Activated naive CD8-positive, alpha-beta T cell treated with anti-CD3 and anti-CD28 coated beads, Interleukin-2, amount 10 ng/mL, durations not matched to agents 7 days and 5 days (primary cell): ENCODE results near the gene IDH3B. TPM values are rescaled to one million over a fixed set of nuclear protein-coding genes. Genes with fewer than 3 reads are reported as not detected.
A peak's percentile ranks its signal among the peaks of the same experiment; 100 is the strongest.
"Not testable (repeated sequence)": the region's sequence is repeated elsewhere in the genome, so short reads cannot be mapped to it uniquely, and the experiment has no call there.

ENCODE experiments used
- ATAC-seq: fragments of 150-1000 bp; cut with Tn5 transposase; one replicate; pipeline ENCODE4 v1.10.0; 2021; ENCODE audit warnings: low read depth, moderate library complexity
- POLR2A ChIA-PET: fragments of 350-600 bp; sonication (Branson Sonifier 250); formaldehyde crosslinking; loops from one replicate; lab custom pipeline; 2021; ENCODE audit warnings: antibody characterized with exemption; lab: Charles Lee
- DNase-seq: peaks from one replicate; pipeline ENCODE4 v3.0.0; 2021
- H3K27ac Mint-ChIP-seq: one replicate; pipeline ENCODE4 v1.8.0; 2022; ENCODE audit warnings: mild to moderate bottlenecking, mixed read lengths
- H3K27me3 Mint-ChIP-seq: one replicate; pipeline ENCODE4 v1.8.0; 2022; ENCODE audit warnings: mild to moderate bottlenecking, moderate library complexity, mixed read lengths
- H3K36me3 Mint-ChIP-seq: one replicate; pipeline ENCODE4 v1.8.0; 2021; ENCODE audit warnings: mild to moderate bottlenecking, mixed read lengths
- H3K4me1 Mint-ChIP-seq: one replicate; pipeline ENCODE4 v1.8.0; 2021; ENCODE audit warnings: mixed read lengths
- H3K4me3 Mint-ChIP-seq: one replicate; pipeline ENCODE4 v1.8.0; 2022; ENCODE audit warnings: mild to moderate bottlenecking, moderate library complexity, mixed read lengths
- H3K9me3 Mint-ChIP-seq: one replicate; pipeline ENCODE4 v1.8.0; 2021; ENCODE audit warnings: mixed read lengths
- total RNA-seq, 2 experiments: library from RNA; stranded (reverse); gene quantifications; one replicate each; pipeline ENCODE4 v1.2.3, GENCODE V29; 2021

IDH3B gene
- total RNA-seq, 2 experiments from 2014 or later, result 95.8 to 96.7 TPM

- POLR2A ChIA-PET, result no interaction called here
- H3K27me3 Mint-ChIP-seq, result peaks cover 29% of the 10 kb centered on the region
- ATAC-seq, result no peak
- no peak overlapping the region for H3K27ac Mint-ChIP-seq
- no peaks in the 10 kb centered on the region for H3K4me1 Mint-ChIP-seq
- no peaks in the 10 kb centered on the region for H3K36me3 Mint-ChIP-seq
- no peak overlapping the region for H3K4me3 Mint-ChIP-seq
- no peak for DNase-seq
- H3K9me3 Mint-ChIP-seq, result no peaks in the 10 kb centered on the region
Measured at GRCh38 chr20:2699775-2700413, 35.9 kb upstream of the IDH3B start.

DNA sequence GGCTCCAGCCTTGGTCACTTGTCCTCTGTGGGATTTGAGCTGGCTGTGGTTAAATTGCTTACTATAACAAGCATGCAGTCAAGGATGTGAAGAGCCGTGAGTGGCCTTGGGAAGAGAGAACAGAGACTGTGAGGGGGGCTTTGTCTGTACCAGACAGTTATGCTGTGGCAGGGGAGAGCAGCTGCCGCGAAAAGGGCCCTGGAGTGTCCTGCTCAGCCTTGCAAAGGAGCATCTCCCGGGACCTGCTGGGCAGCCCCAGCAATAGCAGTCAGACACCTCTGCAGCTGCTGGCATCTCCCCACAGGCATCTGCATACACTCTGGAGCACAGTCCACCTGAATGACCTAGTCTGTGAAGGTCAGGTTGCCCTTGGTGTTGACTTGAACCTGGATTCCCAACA, 34.9 kb upstream of the IDH3B start:
- DNase-seq (no peak), ATAC-seq (no peak)
- POLR2A ChIA-PET, result no interaction called here
- H3K4me3 Mint-ChIP-seq, result no peak overlapping the region
- H3K9me3 Mint-ChIP-seq, result no peaks in the 10 kb centered on the region
- no peaks in the 10 kb centered on the region for H3K36me3 Mint-ChIP-seq
- H3K4me1 Mint-ChIP-seq, result no peaks in the 10 kb centered on the region
- peaks cover 39% of the 10 kb centered on the region for H3K27me3 Mint-ChIP-seq
- no peak overlapping the region for H3K27ac Mint-ChIP-seq

DNA sequence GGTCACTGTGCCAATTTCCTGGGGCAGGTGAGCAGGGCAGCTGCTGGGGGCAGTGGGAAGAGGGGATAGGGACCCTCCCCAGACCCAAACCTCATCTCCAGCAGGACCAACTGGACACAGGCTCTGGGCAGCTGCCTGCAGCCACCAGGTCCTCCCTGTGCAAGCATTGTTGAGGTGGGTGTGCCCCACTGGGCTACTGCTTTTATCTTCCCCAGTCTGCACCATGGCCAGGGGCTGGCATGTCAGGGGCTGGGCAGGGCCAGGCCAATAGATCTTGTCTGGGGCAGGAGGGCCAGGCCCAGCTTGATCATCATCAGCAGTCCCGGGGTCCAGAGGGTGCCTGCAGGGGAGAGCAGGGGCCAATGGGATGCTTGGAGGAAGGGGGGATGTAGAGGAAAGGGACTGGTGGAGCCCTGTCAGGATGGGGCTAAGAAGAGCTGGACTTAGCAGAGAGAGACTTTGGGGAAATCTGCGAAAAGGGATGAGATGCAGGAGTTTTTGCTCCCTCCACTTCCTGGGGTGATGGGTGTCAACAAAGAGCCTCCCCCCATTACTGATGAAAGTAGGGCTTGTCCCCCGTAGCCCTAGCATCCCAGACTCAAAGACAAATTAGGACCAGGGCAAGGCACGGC, 34.3 kb upstream of the IDH3B start:
- peaks cover 40% of the 10 kb centered on the region for H3K27me3 Mint-ChIP-seq
- H3K4me3 Mint-ChIP-seq, result no peak overlapping the region
- DNase-seq, result no peak
- ATAC-seq, result no peak
- H3K36me3 Mint-ChIP-seq, result no peaks in the 10 kb centered on the region
- no peaks in the 10 kb centered on the region for H3K4me1 Mint-ChIP-seq
- POLR2A ChIA-PET, result no interaction called here
- no peak overlapping the region for H3K27ac Mint-ChIP-seq
- H3K9me3 Mint-ChIP-seq, result no peaks in the 10 kb centered on the region

DNA sequence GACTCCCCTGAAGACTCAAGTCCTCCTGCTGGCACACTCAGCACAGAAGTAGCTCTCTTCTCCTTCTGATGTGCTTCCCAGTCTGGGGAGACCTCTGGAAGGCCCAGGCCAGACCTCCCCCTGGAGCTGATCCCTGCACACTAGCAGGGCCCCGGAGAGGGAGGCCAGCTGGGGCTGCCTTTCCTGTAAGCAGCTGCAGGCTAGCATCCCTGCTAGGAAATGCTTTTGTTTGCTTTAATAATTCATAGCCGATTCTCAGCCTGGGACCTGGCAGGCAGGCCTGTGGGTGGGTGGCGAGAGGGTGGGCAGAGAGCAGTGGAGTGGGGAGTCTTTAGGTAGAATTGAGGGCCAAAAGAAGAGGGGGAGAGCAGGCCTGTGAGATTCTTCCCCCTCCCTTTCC, 33.8 kb upstream of the IDH3B start:
- Mint-ChIP-seq H3K4me1 (no peaks in the 10 kb centered on the region), H3K9me3 (no peaks in the 10 kb centered on the region), H3K36me3 (no peaks in the 10 kb centered on the region), H3K27ac (no peak overlapping the region), H3K27me3 (peaks cover 40% of the 10 kb centered on the region), H3K4me3 (no peak overlapping the region)
- POLR2A ChIA-PET, result interaction anchor here (0.5 kb wide), 1 partner anchor 157 kb away, joined by 3 read pairs; no protein-coding TSS in a partner anchor
- DNase-seq, result no peak
- no peak for ATAC-seq

DNA sequence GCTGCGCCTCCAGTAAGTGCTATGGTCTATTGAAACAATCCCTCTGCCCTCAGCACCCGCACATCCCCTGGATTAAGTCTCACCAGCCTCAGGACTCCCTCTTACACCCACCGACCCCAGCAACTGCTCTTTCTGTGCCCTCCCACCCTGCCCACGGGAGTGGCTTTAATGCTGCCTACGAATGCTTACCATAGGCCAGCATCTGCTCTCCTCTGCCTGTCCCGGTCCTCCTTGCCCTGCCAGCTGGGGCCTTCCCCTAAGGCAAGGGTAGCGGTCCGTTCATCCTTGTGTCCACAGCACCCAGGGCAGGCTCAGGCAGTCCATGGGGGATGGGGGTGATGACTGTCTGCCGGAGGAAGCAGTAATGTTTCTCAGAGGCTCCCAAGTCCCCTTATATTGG, 32.6 kb upstream of the IDH3B start:
- H3K27ac Mint-ChIP-seq, result no peak overlapping the region
- ATAC-seq (no peak), DNase-seq (no peak)
- no peaks in the 10 kb centered on the region for H3K36me3 Mint-ChIP-seq
- POLR2A ChIA-PET, result no interaction called here
- H3K4me1 Mint-ChIP-seq, result peaks cover 5% of the 10 kb centered on the region
- no peaks in the 10 kb centered on the region for H3K9me3 Mint-ChIP-seq
- H3K4me3 Mint-ChIP-seq, result no peak overlapping the region
- H3K27me3 Mint-ChIP-seq, result peaks cover 46% of the 10 kb centered on the region

DNA sequence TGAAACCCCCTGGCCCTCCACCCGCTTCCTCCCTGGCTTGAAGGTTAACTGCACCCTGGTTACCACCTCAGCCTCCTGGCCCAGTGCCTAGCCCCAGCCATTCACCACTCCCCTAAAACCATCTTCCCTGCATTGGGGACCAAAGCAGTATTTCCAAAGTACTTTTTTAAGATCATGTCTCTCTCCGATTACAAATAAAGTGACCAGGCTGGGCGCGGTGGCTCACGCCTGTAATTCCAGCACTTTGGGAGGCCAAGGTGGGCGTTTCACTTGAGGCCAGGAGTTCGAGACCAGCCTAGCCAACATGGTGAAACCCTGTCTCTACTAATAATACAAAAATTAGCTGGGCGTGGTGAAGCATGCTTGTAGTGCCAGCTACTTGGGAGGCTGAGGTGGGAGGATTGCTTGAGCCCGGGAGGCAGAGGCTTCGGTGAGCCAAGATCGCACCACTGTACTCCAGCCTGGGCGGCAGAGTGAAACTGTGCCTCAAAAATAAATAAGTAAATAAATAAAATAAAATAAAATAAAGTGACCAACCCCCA, 32.0 kb upstream of the IDH3B start:
- H3K4me3 Mint-ChIP-seq, result peak overlapping the region; percentile 16
- H3K27ac Mint-ChIP-seq, H3K4me1 Mint-ChIP-seq, H3K9me3 Mint-ChIP-seq, H3K36me3 Mint-ChIP-seq, DNase-seq, ATAC-seq, POLR2A ChIA-PET: not testable (repeated sequence)
- H3K27me3 Mint-ChIP-seq, result peaks cover 52% of the 10 kb centered on the region

DNA sequence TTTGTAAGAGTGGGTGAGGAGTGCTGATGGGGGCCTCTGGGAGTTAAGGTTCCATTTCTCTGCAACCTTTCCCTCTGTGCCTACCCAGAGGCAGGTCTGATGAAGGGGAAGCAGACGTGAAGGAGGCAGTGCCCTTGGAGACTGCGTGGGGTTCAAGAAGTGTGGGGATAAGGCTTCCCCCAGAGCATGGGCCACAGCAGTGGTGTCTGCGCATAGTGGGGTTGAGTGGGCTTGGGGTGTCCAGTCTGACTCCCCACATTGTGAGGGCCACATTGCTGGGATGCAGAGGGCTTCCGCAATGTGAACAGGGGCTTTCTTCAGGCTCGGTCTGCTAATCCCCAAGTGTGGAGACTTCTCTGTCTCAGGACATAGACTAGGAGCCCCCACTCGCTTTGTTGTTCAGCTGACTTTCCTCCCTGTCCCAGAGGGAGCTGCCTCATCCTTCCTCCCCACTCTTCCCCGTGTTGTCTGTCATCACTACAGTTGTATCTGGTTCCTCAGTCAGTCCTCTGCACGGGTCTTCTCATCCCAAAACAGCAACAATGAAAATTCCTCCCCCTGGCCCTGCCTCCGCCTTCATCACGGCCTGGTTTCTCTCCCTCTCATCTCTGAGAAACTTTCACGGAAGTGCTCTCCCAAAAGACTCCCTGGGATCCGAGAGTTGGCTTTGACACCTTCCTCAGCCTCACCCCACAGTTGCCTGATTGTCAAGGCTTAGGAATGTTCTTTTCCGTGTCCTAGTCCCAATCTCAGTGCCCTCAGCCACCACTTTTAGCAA, 31.4 kb upstream of the IDH3B start:
- POLR2A ChIA-PET, result no interaction called here
- Mint-ChIP-seq H3K4me3 (no peak overlapping the region), H3K27me3 (peaks cover 54% of the 10 kb centered on the region), H3K9me3 (no peaks in the 10 kb centered on the region), H3K27ac (no peak overlapping the region), H3K4me1 (peaks cover 6% of the 10 kb centered on the region), H3K36me3 (no peaks in the 10 kb centered on the region)
- DNase-seq, result no peak
- no peak for ATAC-seq

DNA sequence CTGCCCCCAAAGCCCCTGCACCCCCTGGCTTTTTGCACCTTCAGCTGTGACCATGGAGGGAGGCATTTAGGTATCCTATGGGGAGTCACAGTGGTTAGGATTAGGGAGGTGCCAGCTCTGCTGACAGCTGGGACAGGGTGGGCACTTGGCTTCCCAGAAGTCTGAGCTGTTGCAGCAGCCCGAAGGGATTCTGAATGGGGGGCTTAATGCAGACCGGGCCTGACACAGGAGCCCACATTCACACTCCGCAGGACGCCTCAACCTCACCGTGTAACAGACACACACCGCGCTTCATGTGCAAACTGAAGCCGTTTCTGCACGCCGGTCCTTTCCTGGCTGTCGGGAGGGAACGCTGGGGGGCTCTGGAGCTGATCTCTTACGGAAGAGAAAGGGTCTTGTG, 30.5 kb upstream of the IDH3B start:
- H3K9me3 Mint-ChIP-seq, result no peaks in the 10 kb centered on the region
- no peak overlapping the region for H3K27ac Mint-ChIP-seq
- no peaks in the 10 kb centered on the region for H3K36me3 Mint-ChIP-seq
- H3K27me3 Mint-ChIP-seq, result peaks cover 59% of the 10 kb centered on the region
- DNase-seq, result no peak
- H3K4me3 Mint-ChIP-seq, result no peak overlapping the region
- H3K4me1 Mint-ChIP-seq, result peaks cover 6% of the 10 kb centered on the region
- ATAC-seq, result no peak
- POLR2A ChIA-PET, result no interaction called here

DNA sequence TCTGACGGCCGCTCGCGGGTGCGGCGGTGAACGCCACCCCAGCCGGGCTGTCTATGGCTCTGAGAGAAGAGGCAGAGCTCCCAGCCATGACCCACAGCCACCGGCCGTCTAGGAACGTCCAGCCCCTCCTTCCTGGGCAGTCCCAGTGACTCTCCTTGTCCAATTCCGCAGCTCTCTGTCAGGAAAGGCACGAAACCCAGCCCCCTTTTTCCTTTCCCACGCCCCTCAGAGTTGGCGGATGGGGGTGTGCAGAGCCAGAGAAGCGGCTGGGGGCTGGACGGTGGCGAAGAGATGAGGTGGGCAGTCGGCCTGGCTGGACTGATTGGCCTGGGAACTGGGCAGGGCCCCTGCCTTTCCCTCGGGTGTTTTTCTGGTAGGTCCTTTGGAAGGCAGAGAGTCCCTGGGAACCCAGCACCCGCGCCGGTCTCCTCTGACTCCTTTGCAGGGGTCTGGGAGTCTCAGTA, 30.0 kb upstream of the IDH3B start:
- Mint-ChIP-seq H3K4me3 (no peak overlapping the region), H3K27me3 (peaks cover 61% of the 10 kb centered on the region), H3K27ac (no peak overlapping the region), H3K36me3 (no peaks in the 10 kb centered on the region), H3K9me3 (no peaks in the 10 kb centered on the region), H3K4me1 (peaks cover 8% of the 10 kb centered on the region)
- ATAC-seq (no peak), DNase-seq (no peak)
- POLR2A ChIA-PET, result interaction anchor here (0.6 to 1.5 kb wide), 4 partner anchors 12 to 180 kb away, joined by 3 to 5 read pairs (median 3); no protein-coding TSS in a partner anchor

GRCh38 chr20:2693286-2694007, 29.4 kb upstream of the IDH3B start:
- DNase-seq (peak; percentile 60), ATAC-seq (peak; percentile 48)
- Mint-ChIP-seq H3K27ac (no peak overlapping the region), H3K9me3 (no peaks in the 10 kb centered on the region), H3K36me3 (no peaks in the 10 kb centered on the region), H3K4me1 (peaks cover 11% of the 10 kb centered on the region), H3K27me3 (peaks cover 61% of the 10 kb centered on the region), H3K4me3 (no peak overlapping the region)
- POLR2A ChIA-PET, result interaction anchor here (0.6 to 1.5 kb wide), 4 partner anchors 13 to 181 kb away, joined by 3 to 5 read pairs (median 3); no protein-coding TSS in a partner anchor

DNA sequence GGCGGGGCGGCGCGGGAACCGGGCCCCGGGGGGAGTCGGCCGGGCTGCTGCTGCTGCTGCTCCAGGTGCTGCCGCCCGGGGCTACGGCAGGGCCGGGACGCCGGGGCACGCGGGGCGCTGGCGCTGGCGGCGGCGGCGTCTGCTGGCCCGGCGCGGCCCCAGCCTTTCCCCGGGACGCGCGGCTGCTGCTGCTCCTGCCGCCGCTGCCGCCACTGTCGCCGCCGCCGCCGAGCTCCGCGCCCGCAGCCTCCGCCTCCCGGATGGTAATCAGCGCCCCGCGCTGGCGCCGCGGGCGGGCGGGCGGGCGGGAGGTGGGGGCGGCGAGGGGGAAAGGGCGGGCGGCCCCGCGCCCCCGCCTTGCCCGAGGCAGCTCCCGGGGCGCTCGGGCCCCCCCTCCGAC, 28.9 kb upstream of the IDH3B start:
- Mint-ChIP-seq H3K4me1 (peaks cover 15% of the 10 kb centered on the region), H3K9me3 (no peaks in the 10 kb centered on the region), H3K4me3 (no peak overlapping the region), H3K27me3 (peaks cover 61% of the 10 kb centered on the region), H3K36me3 (no peaks in the 10 kb centered on the region), H3K27ac (no peak overlapping the region)
- POLR2A ChIA-PET, result interaction anchor here (1.3 to 1.5 kb wide), 2 partner anchors 14 to 182 kb away, joined by 3 read pairs; no protein-coding TSS in a partner anchor
- peak; percentile 52 for DNase-seq
- peak; percentile 6 for ATAC-seq

GRCh38 chr20:2692036-2692885, 28.2 kb upstream of the IDH3B start, which contains the start of gene EBF4:
Gene EBF4, plus strand, starts transcription at chr20:2692780. Its CDS starts 866 bp downstream, at chr20:2693646.
- POLR2A ChIA-PET, result interaction anchor here (1.3 to 1.5 kb wide), 2 partner anchors 14 to 182 kb away, joined by 3 read pairs; no protein-coding TSS in a partner anchor
- Mint-ChIP-seq H3K9me3 (no peaks in the 10 kb centered on the region), H3K27ac (peak within 1 kb of the TSS; percentile 79), H3K27me3 (peaks cover 60% of the 10 kb centered on the region), H3K36me3 (no peaks in the 10 kb centered on the region), H3K4me1 (peaks cover 20% of the 10 kb centered on the region), H3K4me3 (peak within 1 kb of the TSS; percentile 77)
- ATAC-seq (no peak), DNase-seq (no peak)
